Liver (tissue), 3 donors: ENCODE results near the gene TRERF1.

Source experiments
- SP1 ChIP-seq: IDR thresholded peaks from 2 replicates; pipeline ENCODE4 v1.6.1; 2018; ENCODE audit warnings: antibody characterized with exemption, mild to moderate bottlenecking
- TF ChIP-seq, protein P1 (sequence below): IDR thresholded peaks from 2 replicates; pipeline ENCODE4 v1.6.1; 2016; ENCODE audit warnings: antibody characterized with exemption
- TF ChIP-seq, protein P2 (sequence below): fragments of 150-350 bp; IDR thresholded peaks from 2 replicates; pipeline ENCODE4 v1.5.1; 2017; ENCODE audit warnings: improper control_type of control experiment, low read depth, low read length; ENCODE audit not compliant: missing input control
- TF ChIP-seq, protein P3 (sequence below): IDR thresholded peaks from 2 replicates; pipeline ENCODE4 v1.6.1; 2016; ENCODE audit warnings: antibody characterized with exemption, mild to moderate bottlenecking
- donor health status: healthy.
- donor health status: healthy.

DNA sequence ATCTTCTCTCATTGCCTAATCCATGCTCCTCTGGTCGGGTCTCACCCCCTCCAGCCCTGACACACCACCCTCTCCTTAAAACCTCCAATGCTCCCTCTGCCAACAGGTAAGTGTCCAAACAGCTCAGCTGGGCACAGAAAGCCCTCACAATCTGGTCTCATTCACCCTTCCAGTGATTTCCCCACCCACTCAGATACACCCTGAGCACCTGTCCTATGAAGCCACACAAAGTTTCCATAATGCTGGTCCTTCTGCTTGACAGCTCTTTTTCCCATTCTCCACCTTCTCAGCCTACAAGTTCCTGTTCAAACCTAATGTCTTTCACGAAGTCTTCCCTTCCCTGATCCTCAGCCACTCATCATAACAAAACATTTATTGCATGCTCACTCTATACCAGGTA, 164.0 kb downstream of the TRERF1 start:
- TF ChIP-seq, protein P1, sequence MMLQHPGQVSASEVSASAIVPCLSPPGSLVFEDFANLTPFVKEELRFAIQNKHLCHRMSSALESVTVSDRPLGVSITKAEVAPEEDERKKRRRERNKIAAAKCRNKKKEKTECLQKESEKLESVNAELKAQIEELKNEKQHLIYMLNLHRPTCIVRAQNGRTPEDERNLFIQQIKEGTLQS: no peak
- no peak for TF ChIP-seq SP1
- TF ChIP-seq, protein P2, sequence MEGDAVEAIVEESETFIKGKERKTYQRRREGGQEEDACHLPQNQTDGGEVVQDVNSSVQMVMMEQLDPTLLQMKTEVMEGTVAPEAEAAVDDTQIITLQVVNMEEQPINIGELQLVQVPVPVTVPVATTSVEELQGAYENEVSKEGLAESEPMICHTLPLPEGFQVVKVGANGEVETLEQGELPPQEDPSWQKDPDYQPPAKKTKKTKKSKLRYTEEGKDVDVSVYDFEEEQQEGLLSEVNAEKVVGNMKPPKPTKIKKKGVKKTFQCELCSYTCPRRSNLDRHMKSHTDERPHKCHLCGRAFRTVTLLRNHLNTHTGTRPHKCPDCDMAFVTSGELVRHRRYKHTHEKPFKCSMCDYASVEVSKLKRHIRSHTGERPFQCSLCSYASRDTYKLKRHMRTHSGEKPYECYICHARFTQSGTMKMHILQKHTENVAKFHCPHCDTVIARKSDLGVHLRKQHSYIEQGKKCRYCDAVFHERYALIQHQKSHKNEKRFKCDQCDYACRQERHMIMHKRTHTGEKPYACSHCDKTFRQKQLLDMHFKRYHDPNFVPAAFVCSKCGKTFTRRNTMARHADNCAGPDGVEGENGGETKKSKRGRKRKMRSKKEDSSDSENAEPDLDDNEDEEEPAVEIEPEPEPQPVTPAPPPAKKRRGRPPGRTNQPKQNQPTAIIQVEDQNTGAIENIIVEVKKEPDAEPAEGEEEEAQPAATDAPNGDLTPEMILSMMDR: no peak
- TF ChIP-seq, protein P3, sequence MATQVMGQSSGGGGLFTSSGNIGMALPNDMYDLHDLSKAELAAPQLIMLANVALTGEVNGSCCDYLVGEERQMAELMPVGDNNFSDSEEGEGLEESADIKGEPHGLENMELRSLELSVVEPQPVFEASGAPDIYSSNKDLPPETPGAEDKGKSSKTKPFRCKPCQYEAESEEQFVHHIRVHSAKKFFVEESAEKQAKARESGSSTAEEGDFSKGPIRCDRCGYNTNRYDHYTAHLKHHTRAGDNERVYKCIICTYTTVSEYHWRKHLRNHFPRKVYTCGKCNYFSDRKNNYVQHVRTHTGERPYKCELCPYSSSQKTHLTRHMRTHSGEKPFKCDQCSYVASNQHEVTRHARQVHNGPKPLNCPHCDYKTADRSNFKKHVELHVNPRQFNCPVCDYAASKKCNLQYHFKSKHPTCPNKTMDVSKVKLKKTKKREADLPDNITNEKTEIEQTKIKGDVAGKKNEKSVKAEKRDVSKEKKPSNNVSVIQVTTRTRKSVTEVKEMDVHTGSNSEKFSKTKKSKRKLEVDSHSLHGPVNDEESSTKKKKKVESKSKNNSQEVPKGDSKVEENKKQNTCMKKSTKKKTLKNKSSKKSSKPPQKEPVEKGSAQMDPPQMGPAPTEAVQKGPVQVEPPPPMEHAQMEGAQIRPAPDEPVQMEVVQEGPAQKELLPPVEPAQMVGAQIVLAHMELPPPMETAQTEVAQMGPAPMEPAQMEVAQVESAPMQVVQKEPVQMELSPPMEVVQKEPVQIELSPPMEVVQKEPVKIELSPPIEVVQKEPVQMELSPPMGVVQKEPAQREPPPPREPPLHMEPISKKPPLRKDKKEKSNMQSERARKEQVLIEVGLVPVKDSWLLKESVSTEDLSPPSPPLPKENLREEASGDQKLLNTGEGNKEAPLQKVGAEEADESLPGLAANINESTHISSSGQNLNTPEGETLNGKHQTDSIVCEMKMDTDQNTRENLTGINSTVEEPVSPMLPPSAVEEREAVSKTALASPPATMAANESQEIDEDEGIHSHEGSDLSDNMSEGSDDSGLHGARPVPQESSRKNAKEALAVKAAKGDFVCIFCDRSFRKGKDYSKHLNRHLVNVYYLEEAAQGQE: no peak
